ENCODE data around the gene USP12.

GRCh38 chr13:27040826-27041108, 130.8 kb downstream of the USP12 start:
- TF ChIP-seq CTCF (IDR thresholded peaks at IDR 0.05; ENCODE audit: low read length) (no peak), EZH2 (IDR thresholded peaks at IDR 0.05; ENCODE audit: borderline replicate concordance, low read length) (no peak)
